Iris pigment epithelial cell (primary cell): Measurements from ENCODE around the gene AOAH.
A peak's percentile ranks its signal among the peaks of the same experiment; 100 is the strongest.

Source experiments
- DNase-seq: peaks from one replicate; pipeline ENCODE4 v3.0.0-alpha.2; 2011; ENCODE audit warnings: low read depth

Gene AOAH

GRCh38 chr7:36600869-36601530 is 123.3 kb downstream of the AOAH start:
- peak; percentile 78 for DNase-seq

GRCh38 chr7:36600314-36600682 is 124.0 kb downstream of the AOAH start:
- DNase-seq, result no peak

DNA sequence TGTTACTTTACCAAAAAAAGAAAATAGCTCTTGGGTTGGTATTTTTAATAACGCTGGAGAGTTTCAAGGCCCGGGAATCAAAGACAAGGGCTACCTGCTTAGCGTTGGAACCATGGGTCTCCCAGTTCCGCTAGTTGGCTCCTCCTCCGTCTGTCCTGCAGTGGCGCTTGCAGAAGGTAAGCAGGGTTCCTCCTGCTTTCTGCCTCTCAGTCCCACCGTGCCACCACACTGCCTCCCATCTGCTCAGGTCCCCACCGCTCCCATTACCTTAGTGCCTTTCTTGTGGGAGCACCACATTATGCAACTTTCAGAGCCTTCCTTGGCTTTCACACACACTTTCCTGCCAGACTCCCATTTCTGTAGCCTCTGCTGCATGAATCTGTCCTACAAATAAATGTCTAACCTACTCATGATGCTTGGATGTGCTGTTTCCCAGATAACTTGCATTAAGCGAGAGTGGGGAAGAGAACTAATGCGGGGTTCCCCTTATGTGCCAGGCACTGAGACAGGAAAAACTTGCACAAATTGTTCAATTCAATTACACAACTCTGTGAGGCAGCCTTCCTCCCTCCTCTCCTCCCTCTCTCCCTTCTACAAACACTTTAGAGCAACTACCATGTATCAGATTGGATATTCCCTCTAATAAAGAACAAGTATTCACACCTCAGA is 124.5 kb downstream of the AOAH start:
- DNase-seq, result no peak

DNA sequence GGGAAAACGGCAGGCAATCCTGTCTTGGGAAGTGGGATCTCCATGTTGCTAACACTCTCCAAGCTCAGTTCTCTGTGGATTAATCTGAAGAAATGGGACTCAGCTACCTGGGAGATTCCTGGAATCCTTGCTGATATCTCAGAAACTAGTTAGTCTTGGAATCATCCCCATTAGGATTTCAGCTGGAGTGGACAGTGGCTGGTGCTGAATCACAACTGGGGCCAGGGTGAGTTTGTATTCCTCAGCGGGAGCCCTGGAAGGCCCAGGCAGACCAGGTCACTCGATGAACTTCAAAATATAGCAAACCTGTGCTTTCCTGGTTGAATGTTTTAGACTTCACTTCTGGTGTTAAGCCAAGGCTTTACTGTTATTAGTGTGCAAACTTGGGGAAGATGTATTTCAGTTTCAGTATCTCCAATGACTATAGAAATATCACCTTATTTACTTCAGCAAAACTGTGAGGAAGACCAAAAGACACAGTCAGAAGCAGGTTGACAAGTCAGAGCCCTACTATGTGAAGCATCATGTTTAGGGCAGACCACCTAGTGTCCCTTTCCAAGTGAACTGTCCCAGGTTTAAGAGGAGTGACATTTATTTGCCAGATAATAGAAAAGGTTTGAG is 126.1 kb downstream of the AOAH start:
- DNase-seq, result peak; percentile 7

DNA sequence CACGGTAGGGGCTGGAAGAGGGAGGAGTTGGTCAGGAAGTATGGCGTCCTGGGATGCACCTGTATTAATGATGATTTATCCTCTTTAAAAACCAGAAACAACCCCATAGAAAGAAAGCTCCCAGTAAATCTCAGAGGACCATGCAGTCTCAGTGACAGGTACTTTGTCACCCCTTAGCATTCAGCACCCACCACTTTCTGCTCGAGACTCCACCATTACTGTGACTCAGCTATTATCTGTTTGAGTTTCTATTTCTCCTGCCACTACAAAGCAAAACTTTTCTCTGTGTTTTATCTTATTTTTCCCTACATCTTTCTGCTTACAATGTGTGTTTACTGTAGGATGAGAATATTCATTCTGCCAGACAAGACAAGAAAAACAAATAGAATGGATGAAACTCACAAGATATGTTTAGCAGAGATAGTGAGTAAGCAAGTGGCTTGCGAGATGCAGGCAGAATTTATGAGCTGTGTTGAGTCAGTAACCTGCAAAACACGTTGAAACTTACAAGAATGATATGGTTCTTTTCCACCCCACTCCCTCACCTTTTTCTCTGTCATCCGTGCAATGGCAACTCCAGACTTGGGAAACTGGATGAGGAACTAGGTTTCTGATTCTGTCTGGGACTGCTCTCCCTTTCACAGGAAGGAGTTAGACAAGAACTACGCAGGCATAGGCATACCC is 127.1 kb downstream of the AOAH start:
- peak; percentile 27 for DNase-seq

GRCh38 chr7:36594445-36594844 is 129.8 kb downstream of the AOAH start:
- DNase-seq, result no peak

DNA sequence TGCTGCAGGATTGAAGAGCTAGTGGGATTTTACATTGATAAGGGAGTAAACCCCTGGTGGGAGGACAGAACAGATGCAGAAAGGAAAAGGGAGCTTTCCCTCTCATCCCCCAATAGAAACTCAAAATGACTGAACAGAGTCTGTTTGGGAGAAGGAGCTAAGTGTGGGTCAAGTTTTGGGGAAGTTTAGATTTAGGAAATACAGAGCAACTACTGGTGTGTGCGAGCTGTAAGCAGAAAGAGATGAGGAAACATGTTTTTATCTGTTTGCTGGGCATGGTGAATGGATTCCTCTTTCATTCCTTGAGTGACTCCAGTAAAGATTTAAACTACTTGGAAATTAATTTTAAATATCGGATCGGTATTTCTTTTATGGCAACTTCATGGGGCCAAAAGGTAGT is 132.7 kb downstream of the AOAH start:
- no peak for DNase-seq

DNA sequence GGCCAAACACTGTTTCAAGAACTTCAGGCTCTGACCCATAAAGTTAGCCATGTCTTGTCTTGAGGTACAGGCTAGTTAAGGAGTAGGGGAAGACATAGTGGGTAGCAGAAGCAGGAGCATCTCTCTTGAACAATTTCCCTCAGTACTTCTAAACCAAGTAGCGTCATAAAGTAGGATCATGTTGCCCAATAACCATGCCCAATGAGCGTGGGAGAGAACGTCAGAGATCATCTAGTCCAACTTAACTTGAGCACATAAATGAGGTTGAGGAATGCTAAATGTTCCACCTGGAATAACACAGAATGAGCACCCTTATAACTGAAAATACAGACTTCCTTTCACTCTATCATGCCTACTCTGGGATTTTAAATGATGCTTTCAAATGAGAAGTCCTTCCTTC is 134.9 kb downstream of the AOAH start:
- DNase-seq, result no peak

GRCh38 chr7:36583318-36583717 is 141.0 kb downstream of the AOAH start:
- peak; percentile 44 for DNase-seq

- DNase-seq, result no peak
Measured at GRCh38 chr7:36575832-36576231, 148.5 kb downstream of the AOAH start.

GRCh38 chr7:36573066-36573465 is 151.2 kb downstream of the AOAH start:
- no peak for DNase-seq

GRCh38 chr7:36571190-36571560 is 153.1 kb downstream of the AOAH start:
- DNase-seq, result no peak

DNA sequence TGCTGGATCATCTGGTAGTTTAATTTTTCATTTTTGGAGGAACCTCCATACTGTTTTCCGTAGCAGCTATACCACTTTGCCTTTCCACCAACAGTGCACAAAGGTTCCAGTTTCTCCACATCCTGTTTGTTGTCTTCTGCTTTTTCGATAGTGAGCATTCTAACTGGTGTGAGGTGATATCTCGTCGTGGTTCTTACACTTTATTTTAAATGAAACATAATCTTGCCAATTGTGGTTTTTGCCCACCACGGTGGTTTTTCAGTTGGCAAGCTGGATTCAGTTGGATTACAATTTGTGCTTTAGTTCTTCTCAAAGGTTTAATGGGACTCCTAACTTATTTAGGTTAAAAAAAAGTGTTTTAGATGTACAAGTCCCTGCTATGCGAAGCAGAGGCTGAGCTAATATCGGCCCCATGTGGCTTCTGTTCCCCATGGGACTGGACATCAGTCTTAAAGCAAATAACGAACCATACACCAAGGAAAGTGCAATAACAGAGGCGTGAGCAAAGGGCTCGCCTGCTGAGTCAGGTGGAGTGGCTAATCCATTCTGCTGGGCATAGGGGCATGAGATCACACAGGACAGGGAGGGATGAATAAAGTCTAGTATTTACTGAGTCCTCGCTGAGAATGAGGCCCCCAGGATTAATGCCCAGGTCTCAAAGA is 153.6 kb downstream of the AOAH start:
- DNase-seq, result no peak

- no peak for DNase-seq
Measured at GRCh38 chr7:36568452-36568849, 155.8 kb downstream of the AOAH start.

DNA sequence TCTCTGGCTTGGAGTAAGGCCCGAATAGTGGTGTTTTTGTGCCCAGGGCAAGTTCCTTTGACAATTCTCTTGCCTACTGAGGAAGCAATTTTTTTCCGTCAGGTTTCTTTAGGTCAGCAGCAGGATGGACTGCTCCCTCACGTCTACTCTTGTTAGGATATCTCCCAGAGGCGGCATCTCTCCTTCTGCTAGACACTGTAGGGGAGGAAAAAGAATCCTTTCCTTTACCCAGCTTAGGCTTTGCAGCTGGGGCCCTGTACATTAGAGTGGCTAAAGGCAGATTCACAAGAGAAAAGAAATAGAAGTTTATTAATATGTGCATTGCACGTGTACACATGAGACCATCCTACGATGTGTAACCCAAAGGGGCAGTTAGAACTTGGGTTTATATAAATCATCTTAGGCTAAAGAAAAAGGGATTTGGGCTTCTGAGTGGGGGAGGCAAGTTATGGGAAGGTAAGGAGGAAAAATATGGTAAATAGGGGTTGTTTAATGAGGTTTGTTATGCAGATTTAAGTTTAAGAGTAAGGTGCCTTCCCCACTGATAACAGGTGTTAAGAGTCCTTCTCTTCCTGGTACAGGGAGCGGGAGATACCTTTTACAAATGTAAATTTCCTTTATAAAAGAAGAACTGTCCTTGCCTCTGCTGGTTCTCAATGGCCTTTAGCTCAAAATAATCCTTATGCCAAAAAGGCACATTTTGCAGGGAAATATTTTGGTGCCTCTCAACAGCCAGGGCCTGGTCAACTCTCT is 156.4 kb downstream of the AOAH start:
- DNase-seq, result no peak

GRCh38 chr7:36565792-36566356 is 158.4 kb downstream of the AOAH start:
- DNase-seq, result peak; percentile 63

GRCh38 chr7:36564489-36564888 is 159.8 kb downstream of the AOAH start:
- DNase-seq, result no peak

GRCh38 chr7:36563706-36564327 is 160.5 kb downstream of the AOAH start:
- peak; percentile 65 for DNase-seq

DNA sequence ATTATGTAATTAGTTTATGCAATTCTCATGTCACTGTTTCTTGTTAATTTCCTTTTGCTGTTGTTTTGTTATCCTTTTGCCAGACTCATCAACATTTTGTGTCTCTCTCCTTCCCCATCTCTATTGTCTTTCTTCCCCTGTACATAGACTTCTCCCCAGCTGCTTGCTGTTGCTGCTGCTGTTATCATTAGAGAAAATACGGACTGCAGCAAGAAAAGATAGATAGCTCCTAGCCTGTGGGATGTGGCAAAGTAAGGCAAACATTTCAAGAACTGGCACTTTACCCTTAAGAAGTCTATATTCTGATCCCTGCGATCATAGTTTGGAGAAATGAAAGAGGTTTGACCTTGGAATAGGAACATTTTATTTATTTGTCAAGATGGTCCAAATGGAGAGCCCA is 162.2 kb downstream of the AOAH start:
- DNase-seq, result no peak

- DNase-seq, result no peak
Measured at GRCh38 chr7:36549029-36549428, 175.3 kb downstream of the AOAH start.

GRCh38 chr7:36547416-36547815 is 176.9 kb downstream of the AOAH start:
- no peak for DNase-seq
